Measurements from ENCODE around the gene KLHL29.

DNA sequence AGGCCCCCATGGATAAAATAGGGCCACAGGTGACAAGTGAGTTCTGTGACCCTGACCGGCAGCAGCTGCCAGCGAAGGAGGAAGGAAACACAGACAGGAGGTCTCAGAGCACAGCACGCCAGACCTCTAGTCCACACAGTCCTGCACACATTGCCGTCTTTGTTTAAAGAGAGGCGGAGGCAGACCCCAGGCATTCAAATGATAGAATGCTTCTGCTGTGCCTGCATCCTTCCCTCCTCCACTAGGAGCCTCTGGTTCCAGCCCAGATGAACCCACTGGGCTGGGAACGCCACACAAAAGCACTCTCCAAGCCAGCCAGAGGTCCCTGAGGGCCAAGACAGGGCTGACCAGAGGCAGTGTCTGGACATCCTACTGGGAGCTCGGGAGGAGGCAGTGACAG, 118.7 kb downstream of the KLHL29 start:
- TF ChIP-seq EZH2 (IDR thresholded peaks at IDR 0.05; ENCODE audit: insufficient read depth, poor library complexity, severe bottlenecking) (no peak), EZH2phosphoT487 (IDR thresholded peaks at IDR 0.05; ENCODE audit: insufficient read depth, low read depth) (no peak)

Measured in GM23248 (cell line).